Thoracic aorta (tissue), 2 donors: ENCODE data around the gene MYL12A. TPM values are rescaled to one million over a fixed set of nuclear protein-coding genes. Genes with fewer than 3 reads are reported as not detected.
"Not testable (repeated sequence)": the region's sequence is repeated elsewhere in the genome, so short reads cannot be mapped to it uniquely, and the experiment has no call there.

ENCODE experiments used
- ATAC-seq: fragments of 150-250 bp; one replicate; pipeline ENCODE4 v1.8.0; 2017; ENCODE audit warnings: low read depth; ENCODE audit not compliant: insufficient number of reproducible peaks, low FRiP score
- DNase-seq: peaks from one replicate; pipeline ENCODE4 v3.0.0-alpha.2; 2020; ENCODE audit warnings: low spot score
- H3K27ac ChIP-seq, 2 donors: fragments of 200-600 bp; sonication (generic); 1 replicate in 1 of 2; 2 replicates in 1 of 2; pipeline ENCODE4 v1.5.1; 2016; ENCODE audit warnings: mild to moderate bottlenecking in 2 of 2, moderate library complexity in 2 of 2
- H3K27me3 ChIP-seq: fragments of 200-600 bp; sonication (generic); replicated peaks from 2 replicates; pipeline ENCODE4 v1.6.0; 2016; ENCODE audit warnings: mild to moderate bottlenecking; ENCODE audit not compliant: insufficient read depth
- H3K36me3 ChIP-seq: fragments of 200-600 bp; sonication (generic); one replicate; pipeline ENCODE4 v1.5.1; 2016
- H3K4me1 ChIP-seq, 2 donors: fragments of 200-600 bp; sonication (generic); 1 replicate in 1 of 2; 2 replicates in 1 of 2; pipeline versions ENCODE4 v1.5.1 to v1.6.0; 2016; ENCODE audit warnings: low read depth in 2 of 2, mild to moderate bottlenecking in 1 of 2; ENCODE audit not compliant: control insufficient read depth in 1 of 2
- H3K4me3 ChIP-seq: fragments of 200-600 bp; sonication (generic); 2 replicates; pipeline ENCODE4 v1.5.1; 2016; ENCODE audit warnings: mild to moderate bottlenecking
- H3K9me3 ChIP-seq: fragments of 200-600 bp; sonication (generic); 2 replicates; pipeline ENCODE4 v1.5.1; 2016
- total RNA-seq, 2 donors: library from RNA; depleted of rRNA; stranded (reverse); fragments of >200 nt; gene quantifications; one replicate each; pipeline versions ENCODE4 v1.1.0 to v1.2.3, GENCODE V29; 2016
- TF ChIP-seq, protein P1 (sequence below): fragments of 200-600 bp; sonication (generic); IDR thresholded peaks from one replicate; pipeline ENCODE4 v1.5.1; 2019; ENCODE audit warnings: antibody characterized with exemption

The MYL12A gene
- total RNA-seq, 2 donors from 2014 or later: 451 to 800 TPM

DNA sequence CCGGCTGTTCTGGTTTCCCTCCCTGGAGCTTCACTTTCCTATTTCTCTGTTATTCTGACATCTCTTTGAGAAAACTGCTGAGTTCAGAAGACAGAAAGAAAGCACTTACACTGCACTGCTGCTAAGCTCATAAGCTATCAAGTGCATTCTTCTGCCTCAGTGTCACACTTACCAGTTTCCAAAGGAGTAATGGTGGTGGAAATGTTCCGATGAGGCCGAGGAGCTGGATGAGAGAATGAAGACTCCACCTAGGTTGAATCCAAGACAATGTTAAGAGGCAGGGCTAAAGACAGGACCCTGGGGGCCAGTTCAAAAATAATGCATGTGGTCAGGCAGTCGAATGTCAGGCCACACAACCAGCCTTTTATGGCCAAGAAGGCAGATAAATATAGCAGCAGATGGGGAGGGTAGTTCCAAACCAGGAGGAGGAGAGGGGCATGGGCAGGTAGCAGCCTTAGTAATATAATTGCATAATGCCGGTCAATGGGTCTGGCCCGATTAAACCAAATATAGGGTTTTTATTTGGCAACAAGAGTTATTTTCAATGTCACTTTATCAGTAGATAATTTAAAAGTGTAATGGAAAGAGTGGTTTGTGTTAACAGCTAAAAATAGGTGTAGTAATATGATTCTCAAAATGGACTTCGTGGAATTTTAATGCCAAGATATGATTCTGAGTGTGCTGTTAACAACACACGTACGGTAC lies 27.8 kb upstream of the MYL12A start, which contains the start of gene MYOM1:
TSS of gene MYOM1 (minus strand) at position 338 of the 705 bp plus-strand sequence. CDS start 4,745 bp downstream, outside the sequence.
- Histone ChIP-seq H3K27ac (peak within 1 kb of the TSS; percentile 62 to 88), H3K4me3 (peak within 1 kb of the TSS; percentile 76)

DNA sequence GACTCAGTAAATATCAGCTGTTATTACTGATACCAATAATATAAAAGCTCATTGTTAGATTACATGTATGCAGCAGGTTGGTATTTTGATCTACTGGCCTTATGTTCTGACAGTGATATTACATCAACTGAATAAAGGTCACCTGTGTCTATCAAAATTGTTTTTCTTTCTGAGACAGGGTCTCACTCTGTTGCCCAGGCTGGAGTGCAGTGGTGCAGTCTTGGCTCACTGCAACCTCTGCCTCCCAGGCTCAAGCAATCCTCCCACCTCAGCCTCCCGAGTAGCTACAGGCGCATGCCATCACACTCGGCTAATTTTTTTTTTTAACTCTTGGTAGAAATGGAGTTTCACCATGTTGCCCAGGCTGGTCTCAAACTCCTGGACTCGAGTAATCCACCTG lies 26.7 kb upstream of the MYL12A start:
- ATAC-seq, H3K36me3 ChIP-seq, H3K27me3 ChIP-seq, DNase-seq, H3K9me3 ChIP-seq, H3K4me3 ChIP-seq: not testable (repeated sequence)
- H3K4me1 ChIP-seq: peaks cover 5 to 29% of the 10 kb centered on the region in 2 donors
- H3K27ac ChIP-seq: peak overlapping the region; percentile 62 to 88

More for the DNA sequence above, 27.8 kb upstream of the MYL12A start, which contains the start of gene MYOM1:
- TF ChIP-seq, protein P1, sequence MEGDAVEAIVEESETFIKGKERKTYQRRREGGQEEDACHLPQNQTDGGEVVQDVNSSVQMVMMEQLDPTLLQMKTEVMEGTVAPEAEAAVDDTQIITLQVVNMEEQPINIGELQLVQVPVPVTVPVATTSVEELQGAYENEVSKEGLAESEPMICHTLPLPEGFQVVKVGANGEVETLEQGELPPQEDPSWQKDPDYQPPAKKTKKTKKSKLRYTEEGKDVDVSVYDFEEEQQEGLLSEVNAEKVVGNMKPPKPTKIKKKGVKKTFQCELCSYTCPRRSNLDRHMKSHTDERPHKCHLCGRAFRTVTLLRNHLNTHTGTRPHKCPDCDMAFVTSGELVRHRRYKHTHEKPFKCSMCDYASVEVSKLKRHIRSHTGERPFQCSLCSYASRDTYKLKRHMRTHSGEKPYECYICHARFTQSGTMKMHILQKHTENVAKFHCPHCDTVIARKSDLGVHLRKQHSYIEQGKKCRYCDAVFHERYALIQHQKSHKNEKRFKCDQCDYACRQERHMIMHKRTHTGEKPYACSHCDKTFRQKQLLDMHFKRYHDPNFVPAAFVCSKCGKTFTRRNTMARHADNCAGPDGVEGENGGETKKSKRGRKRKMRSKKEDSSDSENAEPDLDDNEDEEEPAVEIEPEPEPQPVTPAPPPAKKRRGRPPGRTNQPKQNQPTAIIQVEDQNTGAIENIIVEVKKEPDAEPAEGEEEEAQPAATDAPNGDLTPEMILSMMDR: no peak
- H3K9me3 ChIP-seq: no peaks in the 10 kb centered on the region
- peaks cover 1% of the 10 kb centered on the region for H3K36me3 ChIP-seq
- ATAC-seq (no peak), DNase-seq (no peak)
- peaks cover 5 to 29% of the 10 kb centered on the region in 2 donors for H3K4me1 ChIP-seq
- no peaks in the 10 kb centered on the region for H3K27me3 ChIP-seq

DNA sequence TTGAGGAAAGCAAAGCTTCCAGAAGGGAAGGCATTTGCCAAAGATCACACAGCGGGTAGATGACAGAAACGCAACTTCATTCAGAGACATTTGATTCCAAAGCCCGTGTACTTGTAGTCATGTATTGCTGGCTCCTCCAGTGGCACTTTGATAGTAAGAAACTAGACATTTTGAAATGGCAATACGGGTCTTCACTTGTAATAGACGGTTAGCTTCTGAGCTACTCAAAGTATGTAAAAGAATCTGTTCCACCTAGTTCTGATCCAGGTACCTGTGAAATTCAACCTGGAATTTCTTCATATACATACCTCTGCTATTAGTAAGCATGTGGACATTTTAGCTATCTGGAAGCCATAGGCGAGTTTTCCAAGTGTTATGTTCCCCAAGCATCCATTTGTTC lies 26.1 kb upstream of the MYL12A start:
- ATAC-seq (no peak), DNase-seq (no peak)
- Histone ChIP-seq H3K4me1 (peaks cover 5 to 27% of the 10 kb centered on the region in 2 donors), H3K27me3 (no peaks in the 10 kb centered on the region), H3K9me3 (no peaks in the 10 kb centered on the region), H3K4me3 (no peak overlapping the region), H3K27ac (no peak overlapping the region), H3K36me3 (no peaks in the 10 kb centered on the region)
- TF ChIP-seq, protein P1: no peak

DNA sequence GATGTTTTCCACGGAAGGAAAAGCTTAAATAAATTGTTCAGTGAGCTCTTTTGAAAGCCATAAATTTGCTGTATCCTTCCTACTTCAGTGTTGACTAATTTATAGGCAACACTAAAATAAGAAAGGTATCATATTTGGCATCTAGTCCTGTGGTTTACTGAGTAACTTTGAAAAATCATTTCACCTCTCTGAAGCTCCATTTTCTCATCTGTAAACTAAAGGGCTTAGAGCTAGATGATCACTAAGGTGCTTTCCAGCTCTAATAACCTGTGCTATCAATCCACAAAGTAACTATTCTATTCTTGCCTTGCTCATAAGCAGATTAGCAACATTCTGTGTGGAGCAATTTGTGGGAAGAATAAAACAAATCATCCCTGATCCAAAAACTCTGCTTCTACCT lies 24.2 kb upstream of the MYL12A start:
- Histone ChIP-seq H3K9me3 (no peaks in the 10 kb centered on the region), H3K27me3 (no peaks in the 10 kb centered on the region), H3K27ac (no peak overlapping the region), H3K36me3 (no peaks in the 10 kb centered on the region), H3K4me1 (peaks cover 2 to 16% of the 10 kb centered on the region in 2 donors), H3K4me3 (no peak overlapping the region)
- DNase-seq (no peak), ATAC-seq (no peak)
- TF ChIP-seq, protein P1: no peak

DNA sequence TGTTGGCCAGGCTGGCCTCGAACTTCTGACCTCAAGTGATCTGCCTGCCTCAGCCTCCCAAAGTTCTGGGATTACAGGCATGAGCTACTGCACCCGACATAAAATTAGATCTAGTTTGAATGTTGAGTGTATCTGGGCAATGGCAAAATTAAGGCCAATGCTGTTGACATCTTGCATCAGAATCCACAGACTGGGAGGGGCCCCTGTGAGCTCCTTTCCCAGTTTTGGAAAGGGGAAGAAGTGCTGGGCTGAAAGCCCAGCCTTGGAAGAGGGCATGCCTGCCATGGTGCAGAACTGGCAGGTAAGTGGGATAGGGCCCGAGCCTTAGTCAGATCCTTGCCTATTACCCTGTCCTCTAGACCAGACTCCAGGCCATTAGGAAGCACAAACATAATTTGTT lies 23.4 kb upstream of the MYL12A start:
- no peak for DNase-seq

More for the DNA sequence above, 23.4 kb upstream of the MYL12A start:
- TF ChIP-seq, protein P1: no peak
- Histone ChIP-seq H3K4me1 (peaks cover 0 to 16% of the 10 kb centered on the region in 2 donors), H3K9me3 (no peaks in the 10 kb centered on the region), H3K27ac (no peak overlapping the region), H3K27me3 (no peaks in the 10 kb centered on the region), H3K4me3 (no peak overlapping the region), H3K36me3 (no peaks in the 10 kb centered on the region)
- ATAC-seq: no peak
